Caki2 (cell line): ENCODE results near the gene ODC1. TPM values are rescaled to one million over a fixed set of nuclear protein-coding genes. Genes with fewer than 3 reads are reported as not detected.
"Not testable (repeated sequence)": the region's sequence is repeated elsewhere in the genome, so short reads cannot be mapped to it uniquely, and the experiment has no call there.

ENCODE experiments used
- DNase-seq: peaks from one replicate; pipeline ENCODE4 v3.0.0-alpha.2; 2015; ENCODE audit warnings: low read depth
- in situ Hi-C: cut with HindIII; loops from 2 replicates; pipeline ENCODE4 v1.10.0; 2016; ENCODE audit warnings: low sequenced_read_pairs, low pct_unique_long_range_greater_than_20kb, mixed read lengths
- total RNA-seq: library from RNA; depleted of rRNA; stranded (reverse); fragments of >200 nt; shearing (Covaris generic); gene quantifications from 2 replicates; pipeline ENCODE4 v1.2.3, GENCODE V29; 2014; ENCODE audit warnings: low replicate concordance

ODC1 gene
- total RNA-seq, 1 experiment from 2014 or later, result 233 TPM

- in situ Hi-C loops, DNase-seq: not testable (repeated sequence)
These were observed 5.5 kb downstream of the ODC1 start for GRCh38 chr2:10442469-10443126.

GRCh38 chr2:10441948-10442347, 6.2 kb downstream of the ODC1 start:
- DNase-seq, result no peak
- in situ Hi-C loops, result no loop called here

GRCh38 chr2:10440736-10441135, 7.4 kb downstream of the ODC1 start:
- no peak for DNase-seq
- in situ Hi-C loops, result no loop called here

- in situ Hi-C loops, result no loop called here
- no peak for DNase-seq
These were observed 8.2 kb downstream of the ODC1 start for GRCh38 chr2:10439971-10440370.

- in situ Hi-C loops, result no loop called here
- no peak for DNase-seq
These were observed 8.8 kb downstream of the ODC1 start for GRCh38 chr2:10439185-10439879.

- DNase-seq, result no peak
- in situ Hi-C loops, result no loop called here
These were observed 9.4 kb downstream of the ODC1 start for GRCh38 chr2:10438688-10439087.

GRCh38 chr2:10437806-10438205, 10.3 kb downstream of the ODC1 start:
- no peak for DNase-seq
- in situ Hi-C loops, result no loop called here

DNA sequence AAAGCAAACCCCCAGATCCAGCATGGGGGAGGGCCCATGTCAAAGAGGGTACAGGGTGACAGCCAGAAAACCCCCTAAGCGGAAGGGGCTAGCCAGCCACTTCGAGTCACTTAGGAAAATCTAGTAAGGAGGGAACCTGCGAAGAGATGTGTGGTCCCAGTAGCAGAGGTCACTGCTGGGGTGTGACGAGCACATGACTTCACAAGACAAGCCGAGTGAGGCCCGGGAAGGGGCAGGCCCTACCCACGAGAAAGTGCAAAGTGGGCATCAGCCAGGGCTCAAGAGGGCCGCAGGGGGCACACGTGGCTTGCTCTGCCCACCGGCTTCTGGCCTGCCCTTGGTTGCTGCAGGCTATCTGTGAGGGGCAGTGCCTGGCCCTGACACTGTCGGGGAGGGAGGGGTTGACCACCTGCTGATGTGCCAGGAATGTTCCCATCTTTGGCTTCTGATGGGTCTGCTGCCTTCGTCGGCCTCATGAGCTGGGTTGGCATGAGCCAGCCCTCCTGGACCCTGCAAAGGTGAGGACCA, 11.5 kb downstream of the ODC1 start:
- in situ Hi-C loops, result no loop called here
- no peak for DNase-seq

DNA sequence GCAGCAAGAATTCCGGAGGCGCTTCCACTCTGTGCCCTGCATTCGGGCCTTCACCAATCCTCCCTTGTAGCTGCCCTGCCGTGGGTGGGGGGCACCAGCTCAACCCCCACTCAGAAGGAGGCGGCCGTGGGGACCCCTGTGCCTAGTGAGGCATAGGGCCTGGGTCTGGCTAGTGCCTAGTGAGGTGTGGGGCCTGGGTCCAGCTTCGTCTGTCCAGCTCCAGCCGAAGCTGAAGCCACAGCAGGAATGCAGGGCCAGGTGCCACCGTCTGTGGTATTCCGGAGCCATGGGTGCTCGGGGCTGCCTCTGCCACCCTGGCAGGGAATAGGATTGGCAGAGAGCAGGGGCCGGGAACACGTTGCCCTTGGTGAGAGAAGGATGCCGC, 12.3 kb downstream of the ODC1 start:
- in situ Hi-C loops, result no loop called here

DNA sequence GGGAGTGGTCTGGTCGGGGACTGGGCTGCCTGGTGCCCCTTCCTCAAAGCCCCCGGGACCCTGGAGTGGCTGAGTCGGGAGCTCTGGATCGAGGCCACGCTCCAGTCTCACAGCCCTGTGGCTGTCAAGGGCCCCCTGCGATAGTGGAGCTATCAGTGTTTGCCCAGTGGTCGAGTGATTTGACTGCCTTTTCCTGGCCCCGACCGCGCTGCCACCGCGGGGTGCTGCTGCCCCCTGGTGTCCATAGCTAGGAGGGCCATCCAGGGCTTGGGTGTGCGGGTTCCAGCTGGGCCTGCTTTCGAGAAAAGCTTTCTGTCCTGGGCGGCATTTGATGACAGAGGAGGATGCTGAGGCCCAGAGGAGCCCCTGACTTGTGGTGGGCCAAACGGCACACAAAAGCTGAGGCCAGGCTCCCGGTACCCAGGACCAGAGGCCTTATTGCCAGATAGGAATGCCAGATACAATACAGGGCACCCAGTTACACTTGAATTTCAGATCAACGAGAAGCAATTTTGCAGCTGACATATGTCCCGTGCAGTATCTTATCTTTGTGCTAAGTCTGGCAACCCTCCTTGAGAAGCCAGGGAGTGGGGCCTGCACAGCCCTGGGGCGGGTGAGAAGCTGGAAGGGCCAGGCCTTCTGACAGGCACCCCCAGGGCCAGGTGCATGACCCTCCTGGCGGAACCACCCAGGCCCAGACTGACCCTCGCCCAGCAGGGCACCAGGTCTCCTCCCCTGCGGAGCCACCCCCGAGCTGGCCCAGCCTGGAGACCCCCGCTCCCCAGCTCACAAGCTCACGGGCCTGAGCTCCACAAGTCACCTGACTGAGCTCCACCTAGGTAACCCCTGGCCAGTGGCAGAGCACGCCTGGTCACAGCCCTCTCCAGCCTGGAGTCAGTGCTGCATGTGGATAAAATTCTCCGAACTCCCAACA, 13.0 kb downstream of the ODC1 start:
- DNase-seq, result peak; percentile 68
- in situ Hi-C loops, result no loop called here

More for the DNA sequence above, 12.3 kb downstream of the ODC1 start:
- DNase-seq, result no peak

GRCh38 chr2:10433947-10434885, 13.9 kb downstream of the ODC1 start:
- peak; percentile 19 for DNase-seq
- in situ Hi-C loops, result no loop called here

GRCh38 chr2:10433264-10433946, 14.7 kb downstream of the ODC1 start:
- DNase-seq, result no peak
- in situ Hi-C loops, result no loop called here

GRCh38 chr2:10432311-10433181, 15.6 kb downstream of the ODC1 start:
- peak; percentile 66 for DNase-seq
- in situ Hi-C loops, result no loop called here

- DNase-seq, result no peak
- in situ Hi-C loops, result no loop called here
These were observed 16.3 kb downstream of the ODC1 start for GRCh38 chr2:10431797-10432196.

GRCh38 chr2:10430886-10431622, 17.1 kb downstream of the ODC1 start:
- DNase-seq, result no peak
- in situ Hi-C loops, result no loop called here

DNA sequence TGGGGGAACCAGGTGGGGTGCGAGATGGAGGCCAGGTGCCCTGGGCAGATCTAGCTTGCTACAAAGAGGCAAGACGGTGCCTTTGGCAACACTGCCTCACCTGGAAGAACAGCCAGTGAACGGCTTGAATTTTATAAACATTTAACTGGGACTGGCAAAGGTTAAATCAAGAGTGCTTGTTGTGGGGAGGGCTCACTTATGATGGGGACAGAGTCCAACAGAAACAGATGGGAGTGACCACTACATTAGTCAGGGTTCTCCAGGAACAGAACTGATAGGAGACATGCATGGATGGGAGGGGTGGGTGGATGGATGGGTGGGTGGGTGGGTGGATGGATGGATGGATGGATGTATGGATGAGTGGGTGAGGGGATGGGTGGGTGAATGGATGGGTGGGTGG, 19.2 kb downstream of the ODC1 start:
- DNase-seq, result no peak
- in situ Hi-C loops, result no loop called here
